Activated T-helper 9 cell treated with anti-CD3 and anti-CD28 coated beads, Interleukin-2, amount 50 U/mL, for 16 hours (primary cell): Measurements from ENCODE around the gene RMND1.

Experiments
- DNase-seq: peaks from one replicate; pipeline ENCODE4 v3.0.0-alpha.2; 2020; ENCODE audit warnings: low read depth

The RMND1 gene

GRCh38 chr6:151417477-151417876, 34.4 kb downstream of the RMND1 start:
- no peak for DNase-seq

- no peak for DNase-seq
Measured at GRCh38 chr6:151414641-151415260, 37.2 kb downstream of the RMND1 start.

GRCh38 chr6:151413372-151414145, 38.4 kb downstream of the RMND1 start:
- DNase-seq: peak; percentile 23

GRCh38 chr6:151412909-151413308, 39.0 kb downstream of the RMND1 start:
- DNase-seq: no peak

GRCh38 chr6:151409679-151410078, 42.2 kb downstream of the RMND1 start:
- DNase-seq: no peak

GRCh38 chr6:151409260-151409659, 42.7 kb downstream of the RMND1 start:
- no peak for DNase-seq

- no peak for DNase-seq
Measured at GRCh38 chr6:151408858-151409257, 43.1 kb downstream of the RMND1 start.

GRCh38 chr6:151403919-151404308, 48.0 kb downstream of the RMND1 start:
- DNase-seq: no peak

- DNase-seq: no peak
Measured at GRCh38 chr6:151402228-151402627, 49.7 kb downstream of the RMND1 start.

- DNase-seq: no peak
Measured at GRCh38 chr6:151400473-151400872, 51.5 kb downstream of the RMND1 start.

GRCh38 chr6:151399679-151400078, 52.2 kb downstream of the RMND1 start:
- DNase-seq: no peak

GRCh38 chr6:151393410-151393809, 58.5 kb downstream of the RMND1 start:
- DNase-seq: no peak

GRCh38 chr6:151392427-151392826, 59.5 kb downstream of the RMND1 start:
- DNase-seq: no peak

GRCh38 chr6:151391471-151392413, 60.2 kb downstream of the RMND1 start, which contains the start of gene ZBTB2:
ZBTB2 (minus strand) TSS chr6:151391559; CDS start chr6:151373637, 17,922 bp downstream.
- DNase-seq: peak; percentile 59

GRCh38 chr6:151390851-151391470, 61.0 kb downstream of the RMND1 start:
- peak; percentile 73 for DNase-seq

- peak; percentile 99 for DNase-seq
Measured at GRCh38 chr6:151390276-151390850, 61.6 kb downstream of the RMND1 start.

GRCh38 chr6:151389618-151390275, 62.2 kb downstream of the RMND1 start:
- DNase-seq: peak; percentile 23

GRCh38 chr6:151388997-151389617, 62.8 kb downstream of the RMND1 start:
- DNase-seq: no peak

- DNase-seq: no peak
Measured at GRCh38 chr6:151388236-151388635, 63.7 kb downstream of the RMND1 start.

GRCh38 chr6:151387175-151387970, 64.6 kb downstream of the RMND1 start:
- DNase-seq: no peak
